Muscle of arm (tissue), 12 donors: ENCODE measurements around the gene DERL2. TPM values are rescaled to one million over a fixed set of nuclear protein-coding genes. Genes with fewer than 3 reads are reported as not detected.
"Not testable (repeated sequence)": the region's sequence is repeated elsewhere in the genome, so short reads cannot be mapped to it uniquely, and the experiment has no call there.

Experiments
- DNase-seq: peaks from one replicate; pipeline ENCODE4 v3.0.0-alpha.2; 2013
- polyA plus RNA-seq, 12 donors: library from polyadenylated mRNA; unstranded; fragments of 120-200 nt; gene quantifications; one replicate each; pipeline ENCODE4 v1.2.1, GENCODE V29; 2013; ENCODE audit not compliant: insufficient read length in 12 of 12

The DERL2 gene
- polyA plus RNA-seq, 12 donors: 39.8 to 60.1 (median 50.4) TPM; not detected in 1

- DNase-seq: no peak
Observed at GRCh38 chr17:5439446-5439764, 46.6 kb downstream of the DERL2 start.

- peak; percentile 96 for DNase-seq
Observed at GRCh38 chr17:5438716-5439445, 47.1 kb downstream of the DERL2 start, which contains the start of gene C1QBP. TSS of gene C1QBP (minus strand) at chr17:5439155. CDS start at chr17:5439073, 82 bp downstream.

GRCh38 chr17:5437721-5438317 is 48.2 kb downstream of the DERL2 start:
- DNase-seq: no peak

- not testable (repeated sequence) for DNase-seq
Observed at GRCh38 chr17:5435781-5436315, 50.1 kb downstream of the DERL2 start.

GRCh38 chr17:5434984-5435383 is 51.0 kb downstream of the DERL2 start:
- DNase-seq: no peak

- DNase-seq: no peak
Observed at GRCh38 chr17:5431949-5432556, 53.9 kb downstream of the DERL2 start.

GRCh38 chr17:5431234-5431633 is 54.7 kb downstream of the DERL2 start:
- DNase-seq: not testable (repeated sequence)

- no peak for DNase-seq
Observed at GRCh38 chr17:5430413-5430999, 55.5 kb downstream of the DERL2 start.

- no peak for DNase-seq
Observed at GRCh38 chr17:5429191-5429887, 56.6 kb downstream of the DERL2 start.

- no peak for DNase-seq
Observed at GRCh38 chr17:5425826-5426225, 60.2 kb downstream of the DERL2 start.

GRCh38 chr17:5424909-5425308 is 61.1 kb downstream of the DERL2 start:
- DNase-seq: no peak

- no peak for DNase-seq
Observed at GRCh38 chr17:5422505-5422904, 63.5 kb downstream of the DERL2 start.

Other genes with a start within 250 kb of the DERL2 start
- gene RABEP1, start 203.9 kb downstream of the DERL2 start, polyA plus RNA-seq: 10 to 100 TPM in 11 of 12 donors, not detected in 1; 52.4 to 90.8 (median 58.3) TPM
- gene NUP88, start 66.5 kb downstream of the DERL2 start, polyA plus RNA-seq: 10 to 100 TPM in 11 of 12 donors, not detected in 1; 29.1 to 61.7 (median 48.5) TPM
- 10 to 100 TPM in 11 of 12 donors, not detected in 1; 38.8 to 62.5 (median 47.1) TPM for gene RPAIN, start 66.0 kb downstream of the DERL2 start, polyA plus RNA-seq
- 100 to 1,000 TPM in 10 of 12 donors, 10 to 100 TPM in 1, not detected in 1; 66.1 to 137 (median 117) TPM for gene C1QBP, start 47.0 kb downstream of the DERL2 start, polyA plus RNA-seq
- 10 to 100 TPM; 10.4 to 98.9 (median 13.0) TPM for gene DHX33, start 17.2 kb downstream of the DERL2 start, polyA plus RNA-seq
- 10 to 100 TPM in 11 of 12 donors, not detected in 1; 15.6 to 32.4 (median 26.4) TPM for gene MIS12, start 388 bp upstream of the DERL2 start, polyA plus RNA-seq
- gene NLRP1, start 98.3 kb upstream of the DERL2 start, polyA plus RNA-seq: 10 to 100 TPM in 11 of 12 donors, not detected in 1; 52.4 to 78.7 (median 60.9) TPM